Activated CD4-positive, alpha-beta memory T cell treated with anti-CD3 and anti-CD28 coated beads for 36 hours (primary cell): ENCODE results near the gene CRLF1. TPM values are rescaled to one million over a fixed set of nuclear protein-coding genes. Genes with fewer than 3 reads are reported as not detected.

ENCODE experiments used
- CTCF ChIA-PET: fragments of 350-600 bp; sonication (Branson Sonifier 250); formaldehyde crosslinking; loops from one replicate; lab custom pipeline; 2021; ENCODE audit warnings: antibody characterized with exemption, inconsistent platforms; lab: Charles Lee
- POLR2A ChIA-PET: fragments of 350-600 bp; sonication (Branson Sonifier 250); formaldehyde crosslinking; loops from one replicate; lab custom pipeline; 2021; ENCODE audit warnings: antibody characterized with exemption; lab: Charles Lee
- DNase-seq: peaks from one replicate; pipeline ENCODE4 v3.0.0-alpha.2; 2020
- H3K27ac Mint-ChIP-seq: one replicate; pipeline ENCODE4 v1.8.0; 2021; ENCODE audit warnings: mixed read lengths
- H3K27me3 Mint-ChIP-seq: one replicate; pipeline ENCODE4 v1.8.0; 2021; ENCODE audit warnings: mixed read lengths
- H3K36me3 Mint-ChIP-seq: one replicate; pipeline ENCODE4 v1.8.0; 2021; ENCODE audit warnings: mixed read lengths
- H3K4me1 Mint-ChIP-seq: one replicate; pipeline ENCODE4 v1.8.0; 2021; ENCODE audit warnings: low read depth, mixed read lengths
- H3K4me3 Mint-ChIP-seq: one replicate; pipeline ENCODE4 v1.8.0; 2021; ENCODE audit warnings: mild to moderate bottlenecking, mixed read lengths
- H3K9me3 Mint-ChIP-seq: one replicate; pipeline ENCODE4 v1.8.0; 2021; ENCODE audit warnings: mixed read lengths
- intact Hi-C: fragments of 100-400 bp; cut with micrococcal nuclease; formaldehyde crosslinking; loops from one replicate; pipeline ENCODE4 v1.15.1; 2023
- total RNA-seq, 2 experiments: library from RNA; stranded (reverse); gene quantifications; one replicate each; pipeline ENCODE4 v1.2.3, GENCODE V29; 2021

CRLF1 gene
- total RNA-seq, result not detected

- ChIA-PET POLR2A (no interaction called here), CTCF (no interaction called here)
- no peaks in the 10 kb centered on the region for H3K9me3 Mint-ChIP-seq
- peaks cover 64% of the 10 kb centered on the region for H3K27me3 Mint-ChIP-seq
- H3K27ac Mint-ChIP-seq, result no peak within 1 kb of the TSS
- no peak for DNase-seq
- H3K4me1 Mint-ChIP-seq, result peaks cover 24% of the 10 kb centered on the region
- no peak within 1 kb of the TSS for H3K4me3 Mint-ChIP-seq
- intact Hi-C loops, result no loop called here
- no peaks in the 10 kb centered on the region for H3K36me3 Mint-ChIP-seq
Observed at GRCh38 chr19:18606281-18607225, at the start of gene CRLF1. CRLF1 (minus strand) TSS chr19:18606799; CDS start chr19:18606656, 143 bp downstream.

DNA sequence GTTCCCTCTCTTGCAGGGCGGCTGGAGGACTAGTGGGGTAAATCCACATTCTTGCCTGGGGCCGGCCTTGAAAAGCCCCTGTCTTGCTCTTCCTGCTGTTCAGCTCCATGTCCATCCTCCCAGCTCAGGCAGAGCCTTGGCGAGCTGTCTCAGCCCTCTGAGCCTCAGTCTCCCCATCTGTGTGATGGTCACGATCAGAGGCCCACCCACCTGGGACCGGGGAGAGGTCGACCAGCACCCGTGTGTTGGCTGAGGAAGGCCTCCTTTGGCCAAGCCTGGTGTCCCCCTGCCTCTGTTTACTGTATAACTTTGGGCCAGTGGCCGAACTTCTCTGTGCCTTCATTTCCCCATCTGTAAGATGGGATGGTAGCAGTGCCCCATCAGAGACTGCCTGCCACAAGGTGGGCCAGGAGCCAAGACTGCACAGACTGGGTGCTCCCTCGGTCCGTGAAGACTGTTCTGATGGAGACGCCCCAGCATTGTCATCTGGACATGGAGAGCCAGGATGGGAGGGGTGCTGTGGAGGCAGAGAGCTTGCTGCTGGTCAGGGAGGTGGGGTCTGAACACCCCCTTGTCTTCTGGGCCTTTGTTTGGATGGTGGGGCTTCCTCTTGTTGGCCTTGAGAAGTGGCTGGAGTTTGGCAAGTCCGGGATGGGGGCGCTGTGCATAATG is 48.7 kb upstream of the CRLF1 start:
- intact Hi-C loops, result no loop called here
- ChIA-PET CTCF (interaction anchor here (0.9 kb wide), 1 partner anchor 211 kb away, joined by 3 read pairs; no protein-coding TSS in a partner anchor), POLR2A (no interaction called here)
- Mint-ChIP-seq H3K27me3 (no peaks in the 10 kb centered on the region), H3K27ac (no peak overlapping the region), H3K9me3 (no peaks in the 10 kb centered on the region), H3K4me3 (no peak overlapping the region), H3K4me1 (peaks cover 5% of the 10 kb centered on the region), H3K36me3 (peaks cover 5% of the 10 kb centered on the region)
- DNase-seq, result no peak

GRCh38 chr19:18654469-18654868 is 47.9 kb upstream of the CRLF1 start:
- H3K36me3 Mint-ChIP-seq, result peaks cover 5% of the 10 kb centered on the region
- intact Hi-C loops, result no loop called here
- H3K4me3 Mint-ChIP-seq, result no peak overlapping the region
- CTCF ChIA-PET, result no interaction called here
- peaks cover 5% of the 10 kb centered on the region for H3K4me1 Mint-ChIP-seq
- H3K27ac Mint-ChIP-seq, result no peak overlapping the region
- no peaks in the 10 kb centered on the region for H3K9me3 Mint-ChIP-seq
- H3K27me3 Mint-ChIP-seq, result no peaks in the 10 kb centered on the region
- no peak for DNase-seq
- POLR2A ChIA-PET, result no interaction called here

GRCh38 chr19:18653853-18654252 is 47.3 kb upstream of the CRLF1 start:
- ChIA-PET CTCF (no interaction called here), POLR2A (no interaction called here)
- no peaks in the 10 kb centered on the region for H3K9me3 Mint-ChIP-seq
- H3K36me3 Mint-ChIP-seq, result peaks cover 5% of the 10 kb centered on the region
- H3K4me3 Mint-ChIP-seq, result no peak overlapping the region
- H3K27me3 Mint-ChIP-seq, result no peaks in the 10 kb centered on the region
- peaks cover 5% of the 10 kb centered on the region for H3K4me1 Mint-ChIP-seq
- no peak for DNase-seq
- intact Hi-C loops, result no loop called here
- H3K27ac Mint-ChIP-seq, result no peak overlapping the region

GRCh38 chr19:18651733-18652132 is 45.1 kb upstream of the CRLF1 start:
- Mint-ChIP-seq H3K36me3 (peaks cover 5% of the 10 kb centered on the region), H3K9me3 (no peaks in the 10 kb centered on the region), H3K27me3 (no peaks in the 10 kb centered on the region), H3K27ac (no peak overlapping the region), H3K4me1 (no peaks in the 10 kb centered on the region), H3K4me3 (no peak overlapping the region)
- intact Hi-C loops, result no loop called here
- CTCF ChIA-PET, result no interaction called here
- POLR2A ChIA-PET, result no interaction called here
- no peak for DNase-seq

DNA sequence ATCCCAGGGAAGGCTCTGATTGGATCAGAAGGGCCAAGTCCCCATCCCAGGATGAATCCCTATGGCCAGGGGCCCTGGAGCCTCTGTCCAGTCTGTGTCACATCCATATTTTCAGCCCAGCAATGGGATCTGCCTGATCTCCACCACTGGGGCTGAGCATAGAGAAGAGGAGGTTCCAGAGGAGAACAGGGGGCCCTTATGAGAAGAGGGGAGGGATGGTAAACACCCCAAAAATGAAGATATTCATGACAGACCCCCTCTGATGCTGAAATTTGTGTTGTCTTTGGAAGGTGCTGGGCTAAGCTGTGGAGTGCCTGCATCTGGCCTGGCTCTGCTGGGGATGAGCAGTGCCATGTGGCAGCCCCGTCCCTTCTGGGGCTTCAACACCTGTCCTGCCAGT is 44.7 kb upstream of the CRLF1 start:
- no peak for DNase-seq
- H3K4me1 Mint-ChIP-seq, result no peaks in the 10 kb centered on the region
- H3K36me3 Mint-ChIP-seq, result peaks cover 5% of the 10 kb centered on the region
- no peak overlapping the region for H3K4me3 Mint-ChIP-seq
- no peak overlapping the region for H3K27ac Mint-ChIP-seq
- intact Hi-C loops, result no loop called here
- H3K9me3 Mint-ChIP-seq, result no peaks in the 10 kb centered on the region
- POLR2A ChIA-PET, result no interaction called here
- CTCF ChIA-PET, result no interaction called here
- no peaks in the 10 kb centered on the region for H3K27me3 Mint-ChIP-seq

- Mint-ChIP-seq H3K4me1 (no peaks in the 10 kb centered on the region), H3K9me3 (no peaks in the 10 kb centered on the region), H3K36me3 (peaks cover 5% of the 10 kb centered on the region), H3K4me3 (no peak overlapping the region), H3K27me3 (no peaks in the 10 kb centered on the region), H3K27ac (no peak overlapping the region)
- intact Hi-C loops, result no loop called here
- no peak for DNase-seq
- CTCF ChIA-PET, result no interaction called here
- POLR2A ChIA-PET, result no interaction called here
Observed at GRCh38 chr19:18650468-18651041, 44.0 kb upstream of the CRLF1 start.

- Mint-ChIP-seq H3K27ac (no peak overlapping the region), H3K4me3 (no peak overlapping the region), H3K36me3 (peaks cover 5% of the 10 kb centered on the region), H3K9me3 (no peaks in the 10 kb centered on the region), H3K4me1 (no peaks in the 10 kb centered on the region), H3K27me3 (no peaks in the 10 kb centered on the region)
- CTCF ChIA-PET, result no interaction called here
- intact Hi-C loops, result no loop called here
- POLR2A ChIA-PET, result no interaction called here
- no peak for DNase-seq
Observed at GRCh38 chr19:18650021-18650390, 43.4 kb upstream of the CRLF1 start.

- intact Hi-C loops, result no loop called here
- DNase-seq, result no peak
- Mint-ChIP-seq H3K9me3 (no peaks in the 10 kb centered on the region), H3K27ac (no peak overlapping the region), H3K4me1 (no peaks in the 10 kb centered on the region), H3K27me3 (no peaks in the 10 kb centered on the region), H3K36me3 (peaks cover 5% of the 10 kb centered on the region), H3K4me3 (no peak overlapping the region)
- POLR2A ChIA-PET, result no interaction called here
- CTCF ChIA-PET, result no interaction called here
Observed at GRCh38 chr19:18649371-18650020, 42.9 kb upstream of the CRLF1 start.

DNA sequence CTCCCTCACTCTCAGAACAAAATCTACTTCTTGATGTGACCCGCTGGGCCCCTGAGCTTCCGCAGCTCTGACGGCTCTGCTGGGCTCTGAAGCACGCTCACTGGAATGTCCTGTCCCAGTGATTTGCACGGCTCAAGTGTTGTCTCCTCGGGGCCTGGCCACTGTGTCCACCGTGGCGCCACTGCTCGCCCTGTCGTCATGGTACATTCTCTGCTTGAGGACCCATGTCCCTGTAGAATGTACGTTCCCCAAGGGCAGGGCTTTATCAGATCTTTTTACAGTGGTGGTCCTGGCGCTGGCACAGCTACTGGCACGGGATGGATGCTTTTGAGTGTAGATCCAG is 42.3 kb upstream of the CRLF1 start:
- no peak overlapping the region for H3K27ac Mint-ChIP-seq
- no peaks in the 10 kb centered on the region for H3K9me3 Mint-ChIP-seq
- H3K27me3 Mint-ChIP-seq, result no peaks in the 10 kb centered on the region
- H3K4me3 Mint-ChIP-seq, result no peak overlapping the region
- peaks cover 2% of the 10 kb centered on the region for H3K4me1 Mint-ChIP-seq
- CTCF ChIA-PET, result no interaction called here
- no peak for DNase-seq
- H3K36me3 Mint-ChIP-seq, result peaks cover 5% of the 10 kb centered on the region
- intact Hi-C loops, result no loop called here
- POLR2A ChIA-PET, result no interaction called here

DNA sequence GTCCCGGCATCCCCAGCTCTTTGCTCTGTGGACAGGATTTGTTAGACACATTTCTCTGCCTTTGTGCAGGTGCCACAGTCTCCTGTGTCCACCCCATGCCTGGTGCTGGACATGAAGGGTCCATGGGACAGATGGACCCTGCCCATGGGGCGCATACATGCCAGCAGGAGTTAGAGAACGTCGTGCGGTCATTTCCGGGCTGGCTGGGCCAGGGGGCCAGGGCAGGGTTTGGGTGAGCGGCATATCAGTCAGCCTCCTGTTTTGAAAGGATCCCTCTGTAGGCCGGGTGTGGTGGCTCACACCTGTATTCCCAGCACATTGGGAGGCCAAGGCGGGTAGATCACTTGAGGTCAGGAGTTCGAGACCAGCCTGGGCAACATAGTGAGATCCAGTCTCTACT is 41.2 kb upstream of the CRLF1 start:
- intact Hi-C loops, result no loop called here
- Mint-ChIP-seq H3K27me3 (no peaks in the 10 kb centered on the region), H3K4me1 (peaks cover 2% of the 10 kb centered on the region), H3K4me3 (no peak overlapping the region), H3K36me3 (peaks cover 5% of the 10 kb centered on the region), H3K27ac (no peak overlapping the region), H3K9me3 (no peaks in the 10 kb centered on the region)
- ChIA-PET POLR2A (no interaction called here), CTCF (interaction anchor here (1.2 kb wide), 1 partner anchor 45 kb away, joined by 3 read pairs; no protein-coding TSS in a partner anchor)
- no peak for DNase-seq

- DNase-seq, result no peak
- POLR2A ChIA-PET, result no interaction called here
- H3K27me3 Mint-ChIP-seq, result no peaks in the 10 kb centered on the region
- H3K36me3 Mint-ChIP-seq, result peaks cover 5% of the 10 kb centered on the region
- no peak overlapping the region for H3K27ac Mint-ChIP-seq
- H3K4me3 Mint-ChIP-seq, result no peak overlapping the region
- intact Hi-C loops, result no loop called here
- CTCF ChIA-PET, result no interaction called here
- H3K9me3 Mint-ChIP-seq, result no peaks in the 10 kb centered on the region
- H3K4me1 Mint-ChIP-seq, result peaks cover 2% of the 10 kb centered on the region
Observed at GRCh38 chr19:18647371-18647767, 40.8 kb upstream of the CRLF1 start.
